Small intestine (tissue), 7 donors: ENCODE measurements around the gene CRYBG1. TPM values are rescaled to one million over a fixed set of nuclear protein-coding genes. Genes with fewer than 3 reads are reported as not detected.

Experiments
- DNase-seq, 2 donors: peaks; one replicate each; pipeline versions ENCODE4 v3.0.0 to v3.0.0-alpha.2; 2013
- FAIRE-seq: peaks from 2 replicates; lab custom pipeline; 2012; peaks lifted over from hg19 to GRCh38; lab: Jason Lieb, UNC
- H3K27ac ChIP-seq, 3 donors: one replicate each; pipeline ENCODE4 v1.5.1; 2013; ENCODE audit warnings: low read length in 2 of 3, mild to moderate bottlenecking in 2 of 3, control low read depth in 1 of 3, inconsistent platforms in 1 of 3, low read depth in 1 of 3, moderate library complexity in 1 of 3
- H3K27me3 ChIP-seq, 3 donors: one replicate each; pipeline ENCODE4 v1.6.1; 2013; ENCODE audit warnings: low read length in 3 of 3, inconsistent platforms in 1 of 3; ENCODE audit not compliant: control insufficient read depth in 3 of 3, insufficient read depth in 3 of 3
- H3K36me3 ChIP-seq, 3 donors: one replicate each; pipeline ENCODE4 v1.6.1; 2013; ENCODE audit warnings: low read length in 3 of 3, inconsistent platforms in 1 of 3, low read depth in 1 of 3, mild to moderate bottlenecking in 1 of 3, moderate library complexity in 1 of 3; ENCODE audit not compliant: control insufficient read depth in 3 of 3, insufficient read depth in 2 of 3
- H3K4me1 ChIP-seq, 3 donors: one replicate each; pipeline ENCODE4 v1.6.1; 2013; ENCODE audit warnings: low read length in 2 of 3, inconsistent platforms in 1 of 3, low read depth in 1 of 3, mild to moderate bottlenecking in 1 of 3, moderate library complexity in 1 of 3; ENCODE audit not compliant: control insufficient read depth in 3 of 3, insufficient read depth in 2 of 3
- H3K4me3 ChIP-seq, 3 donors: one replicate each; pipeline ENCODE4 v1.5.1; 2013; ENCODE audit warnings: low read length in 3 of 3, control low read depth in 1 of 3, inconsistent platforms in 1 of 3, low read depth in 1 of 3, mild to moderate bottlenecking in 1 of 3, moderate library complexity in 1 of 3
- H3K9me3 ChIP-seq, 2 donors: one replicate each; pipeline ENCODE4 v1.6.1; 2013; ENCODE audit warnings: low read depth in 1 of 2, low read length in 1 of 2; ENCODE audit not compliant: control insufficient read depth in 2 of 2, insufficient read depth in 1 of 2
- WGBS, 3 donors: extraction: QIAGEN DNeasy Blood & Tissue Kit; methylation state at CpG; one replicate each; pipeline ENCODE4 v1.1.7; 2013; 5-methylcytosine and 5-hydroxymethylcytosine counted together
- polyA plus RNA-seq, 4 donors: library from polyadenylated mRNA; stranded (reverse) in 3 of 4; unstranded in 1 of 4; fragments of 200-250 nt in 3 of 4; fragments of 120-200 nt in 1 of 4; gene quantifications; one replicate each; pipeline versions ENCODE4 v1.2.1 to v1.2.3, GENCODE V29; 2013
- donor health status: healthy with polysubstance abuse.
- donor health status: control.
- donor health status: control.
- donor health status: Bipolar disorder and iron deficiency.
- donor health status: healthy.

Gene CRYBG1
- polyA plus RNA-seq, 4 donors = 13.2 to 33.9 (median 23.6) TPM

GRCh38 chr6:106460481-106460880 lies 100.0 kb downstream of the CRYBG1 start:
- Histone ChIP-seq H3K36me3 (no peaks in the 10 kb centered on the region), H3K4me3 (no peak overlapping the region), H3K9me3 (no peaks in the 10 kb centered on the region), H3K27ac (no peak overlapping the region), H3K4me1 (peaks cover 0 to 19% (median 0%) of the 10 kb centered on the region in 3 donors), H3K27me3 (peaks cover 0 to 3% (median 0%) of the 10 kb centered on the region in 3 donors)
- DNase-seq = no peak
- 71 to 86% (median 76%) methylated on average over 2 of the region's 2 CpGs for WGBS, 3 donors
- no peak for FAIRE-seq

DNA sequence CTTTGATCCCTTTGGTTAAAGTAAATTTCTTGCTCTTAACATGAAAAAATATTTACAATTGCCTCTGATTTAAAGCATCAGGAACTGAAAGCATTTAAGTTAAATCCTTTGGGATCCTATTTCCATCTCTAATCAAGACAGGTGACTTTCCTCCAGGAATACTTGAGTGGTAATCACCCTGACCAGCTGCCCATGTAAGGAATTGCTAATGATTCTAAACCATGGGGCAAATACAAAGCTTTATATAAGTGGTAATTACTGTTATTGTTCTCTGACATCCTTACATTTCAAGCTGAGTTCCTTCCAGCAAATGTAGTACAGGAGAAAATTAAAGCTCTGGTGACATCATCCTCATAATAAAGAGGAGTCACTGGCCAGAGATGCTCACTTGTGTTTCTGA lies 100.6 kb downstream of the CRYBG1 start:
- no peaks in the 10 kb centered on the region for H3K36me3 ChIP-seq
- H3K9me3 ChIP-seq = no peaks in the 10 kb centered on the region
- H3K4me1 ChIP-seq = peaks cover 0 to 19% (median 0%) of the 10 kb centered on the region in 3 donors
- peaks cover 0 to 3% (median 0%) of the 10 kb centered on the region in 3 donors for H3K27me3 ChIP-seq
- no peak for FAIRE-seq
- H3K4me3 ChIP-seq = no peak overlapping the region
- no peak for DNase-seq
- H3K27ac ChIP-seq = no peak overlapping the region

GRCh38 chr6:106462923-106463557 lies 102.5 kb downstream of the CRYBG1 start:
- no peak for FAIRE-seq
- Histone ChIP-seq H3K36me3 (no peaks in the 10 kb centered on the region), H3K4me1 (peaks cover 0 to 9% (median 0%) of the 10 kb centered on the region in 3 donors), H3K27ac (no peak overlapping the region), H3K4me3 (no peak overlapping the region), H3K9me3 (no peaks in the 10 kb centered on the region), H3K27me3 (peaks cover 0 to 3% (median 0%) of the 10 kb centered on the region in 3 donors)
- no peak for DNase-seq
- WGBS, 3 donors = 89 to 93% (median 90%) methylated on average over 2 of the region's 2 CpGs

DNA sequence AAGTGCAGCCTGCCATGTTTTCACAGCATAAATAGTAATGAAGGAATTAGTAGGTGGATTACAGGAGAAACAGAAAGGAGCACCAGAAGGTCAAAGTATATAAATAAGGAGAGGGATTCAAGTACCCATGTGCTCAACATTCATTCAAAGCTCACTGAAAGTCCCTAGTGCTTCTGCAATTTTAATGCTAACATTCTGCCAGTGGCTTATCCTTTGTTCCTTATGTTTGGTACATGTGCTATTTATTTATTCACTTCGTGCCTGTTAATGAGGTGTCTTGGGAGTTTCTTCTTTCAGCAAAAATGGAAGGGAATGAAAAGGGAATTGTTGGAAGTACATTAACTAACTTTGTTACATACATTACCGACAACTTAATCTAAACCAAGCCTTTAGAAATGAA lies 105.7 kb downstream of the CRYBG1 start:
- H3K4me3 ChIP-seq = no peak overlapping the region
- H3K9me3 ChIP-seq = no peaks in the 10 kb centered on the region
- H3K36me3 ChIP-seq = no peaks in the 10 kb centered on the region
- 78 to 87% (median 82%) methylated on average over 2 of the region's 2 CpGs for WGBS, 3 donors
- H3K4me1 ChIP-seq = no peaks in the 10 kb centered on the region
- DNase-seq (no peak), FAIRE-seq (no peak)
- H3K27ac ChIP-seq = no peak overlapping the region
- peaks cover 0 to 3% (median 0%) of the 10 kb centered on the region in 3 donors for H3K27me3 ChIP-seq

- Histone ChIP-seq H3K4me1 (no peaks in the 10 kb centered on the region), H3K27ac (no peak overlapping the region), H3K36me3 (no peaks in the 10 kb centered on the region), H3K4me3 (no peak overlapping the region), H3K27me3 (no peaks in the 10 kb centered on the region), H3K9me3 (no peaks in the 10 kb centered on the region)
- 93 to 95% (median 94%) methylated on average over 2 of the region's 2 CpGs for WGBS, 3 donors
- FAIRE-seq = no peak
- no peak for DNase-seq
Observed at GRCh38 chr6:106468935-106469334, 108.4 kb downstream of the CRYBG1 start.

- H3K4me3 ChIP-seq = no peak overlapping the region
- H3K27ac ChIP-seq = no peak overlapping the region
- no peaks in the 10 kb centered on the region for H3K4me1 ChIP-seq
- H3K9me3 ChIP-seq = no peaks in the 10 kb centered on the region
- FAIRE-seq = no peak
- H3K27me3 ChIP-seq = no peaks in the 10 kb centered on the region
- 22 to 67% (median 34%) methylated on average over 4 of the region's 4 CpGs for WGBS, 3 donors
- H3K36me3 ChIP-seq = no peaks in the 10 kb centered on the region
- peak in 1 of 2 donors; percentile 45 for DNase-seq
Observed at GRCh38 chr6:106469882-106470281, 109.4 kb downstream of the CRYBG1 start.

DNA sequence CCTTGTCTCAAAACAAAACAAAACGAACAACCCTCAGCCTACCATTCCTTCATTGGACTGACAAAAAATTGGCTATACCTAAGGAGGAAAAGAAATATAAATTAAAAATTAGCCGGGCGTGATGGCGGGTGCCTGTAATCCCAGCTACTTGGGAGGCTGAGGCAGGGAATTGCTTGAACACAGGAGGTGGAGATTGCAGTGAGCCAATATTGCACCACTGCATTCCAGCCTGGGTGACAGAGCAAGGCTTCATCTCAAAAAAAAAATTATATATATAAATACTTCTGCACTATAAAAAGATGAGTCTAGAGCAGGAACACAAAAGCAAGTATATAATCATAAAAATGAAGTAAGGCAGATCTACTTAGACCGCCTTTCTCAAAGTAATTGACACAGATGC lies 109.8 kb downstream of the CRYBG1 start:
- WGBS, 3 donors = 62 to 77% (median 68%) methylated on average over 5 of the region's 5 CpGs
- Histone ChIP-seq H3K4me3 (no peak overlapping the region), H3K27me3 (no peaks in the 10 kb centered on the region), H3K27ac (no peak overlapping the region), H3K36me3 (no peaks in the 10 kb centered on the region), H3K4me1 (no peaks in the 10 kb centered on the region), H3K9me3 (no peaks in the 10 kb centered on the region)
- DNase-seq = no peak
- no peak for FAIRE-seq

- H3K9me3 ChIP-seq = no peaks in the 10 kb centered on the region
- no peak overlapping the region for H3K4me3 ChIP-seq
- H3K27ac ChIP-seq = no peak overlapping the region
- DNase-seq = no peak
- no peaks in the 10 kb centered on the region for H3K4me1 ChIP-seq
- H3K27me3 ChIP-seq = no peaks in the 10 kb centered on the region
- no peak for FAIRE-seq
- no peaks in the 10 kb centered on the region for H3K36me3 ChIP-seq
Observed at GRCh38 chr6:106470811-106471210, 110.3 kb downstream of the CRYBG1 start.

GRCh38 chr6:106473812-106474211 lies 113.3 kb downstream of the CRYBG1 start:
- Histone ChIP-seq H3K4me3 (no peak overlapping the region), H3K36me3 (no peaks in the 10 kb centered on the region), H3K27me3 (no peaks in the 10 kb centered on the region), H3K9me3 (no peaks in the 10 kb centered on the region), H3K27ac (no peak overlapping the region), H3K4me1 (no peaks in the 10 kb centered on the region)
- WGBS, 3 donors = 81 to 91% (median 82%) methylated on average over 1 of the region's 1 CpG
- FAIRE-seq = no peak
- no peak for DNase-seq
